CD14-positive monocyte (primary cell): ENCODE data around the gene ARHGEF10L. TPM values are rescaled to one million over a fixed set of nuclear protein-coding genes. Genes with fewer than 3 reads are reported as not detected.
A peak's percentile ranks its signal among the peaks of the same experiment; 100 is the strongest.

ENCODE experiments used
- DNase-seq, 3 donors: peaks; one replicate each; pipeline ENCODE4 v3.0.0-alpha.2; 2011 to 2022
- H2AFZ ChIP-seq: 2 replicates; pipeline ENCODE4 v1.6.0; 2012; ENCODE audit warnings: mild to moderate bottlenecking, low read depth, low read length, inconsistent platforms; ENCODE audit not compliant: insufficient read depth, poor library complexity, severe bottlenecking
- H3K27ac ChIP-seq, 2 donors: 1 replicate in 1 of 2; 2 replicates in 1 of 2; pipeline ENCODE4 v1.5.1; 2012 to 2013; ENCODE audit warnings: low read length in 2 of 2, control low read depth in 1 of 2, inconsistent platforms in 1 of 2, low read depth in 1 of 2, mild to moderate bottlenecking in 1 of 2
- H3K27me3 ChIP-seq, 2 donors: one replicate each; pipeline versions ENCODE4 v1.6.0 to v1.6.1; 2011 to 2013; ENCODE audit warnings: low read length in 2 of 2; ENCODE audit not compliant: control insufficient read depth in 2 of 2, insufficient read depth in 2 of 2
- H3K36me3 ChIP-seq, 2 donors: replicated peaks in 1 of 2; 1 replicate in 1 of 2; 2 replicates in 1 of 2; pipeline versions ENCODE4 v1.5.1 to v1.6.1; 2012 to 2013; ENCODE audit warnings: low read length in 2 of 2, control low read depth in 1 of 2, inconsistent platforms in 1 of 2, mild to moderate bottlenecking in 1 of 2; ENCODE audit not compliant: insufficient read depth in 2 of 2, control insufficient read depth in 1 of 2
- H3K4me1 ChIP-seq, 2 donors: 1 replicate in 1 of 2; 2 replicates in 1 of 2; pipeline versions ENCODE4 v1.5.1 to v1.6.1; 2012 to 2013; ENCODE audit warnings: low read length in 2 of 2, control low read depth in 1 of 2, inconsistent platforms in 1 of 2, mild to moderate bottlenecking in 1 of 2, moderate library complexity in 1 of 2; ENCODE audit not compliant: insufficient read depth in 2 of 2, control insufficient read depth in 1 of 2
- H3K4me2 ChIP-seq: replicated peaks from 2 replicates; pipeline ENCODE3; 2012; ENCODE audit warnings: low read length, moderate library complexity, mild to moderate bottlenecking; ENCODE audit not compliant: poor library complexity, severe bottlenecking; ENCODE audit errors: extremely low read depth
- H3K4me3 ChIP-seq, 3 experiments: fragments of 200-600 bp in 1 of 3; sonication (generic) in 1 of 3; replicated peaks in 1 of 3; 1 replicate in 2 of 3; 2 replicates in 1 of 3; pipeline ENCODE4 v1.5.1; 2011 to 2013; ENCODE audit warnings: low read length in 3 of 3, mild to moderate bottlenecking in 3 of 3, control low read depth in 2 of 3, low read depth in 2 of 3, inconsistent platforms in 1 of 3, moderate library complexity in 1 of 3
- H3K79me2 ChIP-seq: 2 replicates; pipeline ENCODE4 v1.6.0; 2012; ENCODE audit warnings: mild to moderate bottlenecking, control low read depth, inconsistent platforms, low read length, moderate library complexity; ENCODE audit not compliant: insufficient read depth
- H3K9ac ChIP-seq: 2 replicates; pipeline ENCODE4 v1.6.0; 2017; ENCODE audit warnings: low read length, mild to moderate bottlenecking; ENCODE audit not compliant: insufficient read depth, poor library complexity, severe bottlenecking
- H3K9me3 ChIP-seq, 2 donors: replicated peaks in 1 of 2; 1 replicate in 1 of 2; 2 replicates in 1 of 2; pipeline versions ENCODE4 v1.5.1 to v1.6.1; 2012 to 2013; ENCODE audit warnings: low read length in 2 of 2, control low read depth in 1 of 2; ENCODE audit not compliant: control insufficient read depth in 1 of 2, insufficient read depth in 1 of 2
- H4K20me1 ChIP-seq: 2 replicates; pipeline ENCODE4 v1.6.0; 2012; ENCODE audit warnings: mild to moderate bottlenecking, low read length, control low read depth, moderate library complexity; ENCODE audit not compliant: insufficient read depth
- H3K27ac Mint-ChIP-seq, 7 donors: one replicate each; pipeline ENCODE4 v1.8.0; 2020; ENCODE audit warnings: mild to moderate bottlenecking in 7 of 7, mixed read lengths in 7 of 7, moderate library complexity in 6 of 7, inconsistent platforms in 2 of 7
- H3K27me3 Mint-ChIP-seq, 3 donors: one replicate each; pipeline ENCODE4 v1.8.0; 2021 to 2022; ENCODE audit warnings: low read depth in 3 of 3, mild to moderate bottlenecking in 3 of 3, mixed read lengths in 3 of 3, moderate library complexity in 3 of 3, inconsistent platforms in 1 of 3
- H3K36me3 Mint-ChIP-seq, 2 donors: one replicate each; pipeline ENCODE4 v1.8.0; 2020; ENCODE audit warnings: mixed read lengths in 2 of 2, inconsistent platforms in 1 of 2, mild to moderate bottlenecking in 1 of 2
- H3K4me1 Mint-ChIP-seq: one replicate; pipeline ENCODE4 v1.8.0; 2020; ENCODE audit warnings: mild to moderate bottlenecking, mixed read lengths
- H3K4me3 Mint-ChIP-seq, 2 donors: one replicate each; pipeline ENCODE4 v1.8.0; 2020; ENCODE audit warnings: mild to moderate bottlenecking in 2 of 2, mixed read lengths in 2 of 2, moderate library complexity in 1 of 2
- H3K9me3 Mint-ChIP-seq, 7 donors: one replicate each; pipeline ENCODE4 v1.8.0; 2020 to 2022; ENCODE audit warnings: mixed read lengths in 7 of 7, mild to moderate bottlenecking in 6 of 7, moderate library complexity in 6 of 7, inconsistent platforms in 2 of 7
- CTCF ChIP-seq: fragments of 200-600 bp; IDR thresholded peaks from one replicate; pipeline ENCODE4 v1.8.0; 2022; ENCODE audit warnings: antibody characterized with exemption, mild to moderate bottlenecking
- WGBS: methylation state at CpG from one replicate; pipeline ENCODE4 v1.1.5; 2013; ENCODE audit warnings: missing lambda C conversion rate; ENCODE audit not compliant: insufficient coverage; 5-methylcytosine and 5-hydroxymethylcytosine counted together
- intact Hi-C, 2 donors: fragments of 100-400 bp; cut with micrococcal nuclease; formaldehyde crosslinking; loops; one replicate each; pipeline versions ENCODE4 v1.15.0 to v1.15.1; 2023
- polyA plus RNA-seq, 3 donors: library from polyadenylated mRNA; depleted of rRNA in 1 of 3; unstranded in 2 of 3; stranded (reverse) in 1 of 3; fragments of 300-500 nt in 2 of 3; fragments of >200 nt in 1 of 3; fragmentation: Illumina TruSeq in 2 of 3; gene quantifications; 1 replicate in 2 of 3; 2 replicates in 1 of 3; pipeline ENCODE4 v1.2.3, GENCODE V29; 2012 to 2021

The ARHGEF10L gene
- polyA plus RNA-seq, 3 donors, result 20.7 to 95.7 (median 23.7) TPM

GRCh38 chr1:17596651-17597509, 57.4 kb downstream of the ARHGEF10L start:
- Histone ChIP-seq H3K4me2 (no peak overlapping the region), H3K4me3 (no peak overlapping the region), H3K4me1 (peaks cover 14 to 17% of the 10 kb centered on the region in 2 donors), H2AFZ (no peak overlapping the region), H3K36me3 (no peaks in the 10 kb centered on the region), H3K9me3 (no peaks in the 10 kb centered on the region), H3K27me3 (no peaks in the 10 kb centered on the region), H3K27ac (no peak overlapping the region), H4K20me1 (no peaks in the 10 kb centered on the region), H3K79me2 (no peaks in the 10 kb centered on the region), H3K9ac (no peak overlapping the region)
- Mint-ChIP-seq H3K9me3 (no peaks in the 10 kb centered on the region), H3K4me3 (no peak overlapping the region), H3K4me1 (peaks cover 27% of the 10 kb centered on the region), H3K27ac (peak overlapping the region in 2 of 7 donors; percentile 20 to 35), H3K36me3 (peaks cover 0 to 5% of the 10 kb centered on the region in 2 donors), H3K27me3 (peaks cover 4 to 10% (median 7%) of the 10 kb centered on the region in 3 donors)
- WGBS, result 70% methylated on average over 17 of the region's 19 CpGs
- TF ChIP-seq CTCF, result no peak
- intact Hi-C loops, result no loop called here
- no peak for DNase-seq

- peaks cover 0 to 5% of the 10 kb centered on the region in 2 donors for H3K36me3 Mint-ChIP-seq
- no peaks in the 10 kb centered on the region for H3K9me3 Mint-ChIP-seq
- no peaks in the 10 kb centered on the region for H3K9me3 ChIP-seq
- H2AFZ ChIP-seq, result no peak overlapping the region
- H3K4me3 ChIP-seq, result no peak overlapping the region
- H3K4me1 ChIP-seq, result peaks cover 14 to 17% of the 10 kb centered on the region in 2 donors
- intact Hi-C loops, result no loop called here
- no peaks in the 10 kb centered on the region for H3K36me3 ChIP-seq
- H3K9ac ChIP-seq, result no peak overlapping the region
- no peak overlapping the region for H3K4me3 Mint-ChIP-seq
- no peaks in the 10 kb centered on the region for H3K27me3 ChIP-seq
- peaks cover 4 to 14% (median 7%) of the 10 kb centered on the region in 3 donors for H3K27me3 Mint-ChIP-seq
- H3K4me1 Mint-ChIP-seq, result peaks cover 27% of the 10 kb centered on the region
- WGBS, result 96% methylated on average over 7 of the region's 9 CpGs
- H4K20me1 ChIP-seq, result no peaks in the 10 kb centered on the region
- DNase-seq, result no peak
- peak overlapping the region in 2 of 7 donors; percentile 20 to 25 for H3K27ac Mint-ChIP-seq
- no peak for TF ChIP-seq CTCF
- H3K79me2 ChIP-seq, result no peaks in the 10 kb centered on the region
- H3K4me2 ChIP-seq, result no peak overlapping the region
- no peak overlapping the region for H3K27ac ChIP-seq
Observed at GRCh38 chr1:17597651-17598050, 58.2 kb downstream of the ARHGEF10L start.
